Measurements from ENCODE around the gene C14orf132.
"Not testable (repeated sequence)": the region's sequence is repeated elsewhere in the genome, so short reads cannot be mapped to it uniquely, and the experiment has no call there.

The C14orf132 gene

DNA sequence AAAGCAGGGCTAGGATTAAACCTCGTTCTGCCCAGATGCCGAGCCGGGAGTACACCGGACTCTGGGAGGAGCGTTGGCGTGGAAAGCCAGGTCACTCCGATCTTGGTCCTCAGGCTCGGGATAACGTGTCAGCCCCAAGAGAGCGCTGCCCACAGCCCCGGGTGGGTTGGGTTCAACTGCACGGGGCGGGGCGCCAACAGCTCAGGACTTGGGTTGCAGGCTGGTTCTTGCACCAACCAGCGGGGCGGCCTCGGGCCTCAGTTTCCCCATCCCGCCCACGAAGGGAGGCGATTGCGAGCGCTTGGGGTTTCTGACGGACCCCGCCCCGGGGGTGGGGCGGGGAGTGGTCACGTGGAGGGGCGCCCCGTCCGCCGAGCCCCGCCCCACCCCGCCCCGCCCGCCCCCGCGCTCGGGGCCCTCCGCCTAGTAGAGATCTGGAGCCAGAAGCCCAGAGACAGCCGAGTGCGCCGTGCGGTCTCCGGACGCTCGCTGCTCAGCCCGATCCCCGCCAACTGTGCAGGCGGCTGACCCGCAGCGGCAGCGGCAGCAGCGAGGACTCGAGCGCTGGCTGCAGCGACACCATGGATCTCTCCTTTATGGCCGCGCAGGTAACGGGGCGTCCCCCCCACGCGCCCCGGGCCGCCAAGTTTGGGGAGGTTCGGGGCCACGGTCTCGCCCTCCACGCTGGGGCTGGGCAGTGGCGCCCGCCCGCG lies at the start of gene C14orf132:
Gene C14orf132, plus strand, starts transcription at position 443 of the 713 bp plus-strand sequence. Its CDS starts 139 bp downstream, at position 582.
- no peak for DNase-seq (ENCODE audit: low read depth in 2 of 2)

DNA sequence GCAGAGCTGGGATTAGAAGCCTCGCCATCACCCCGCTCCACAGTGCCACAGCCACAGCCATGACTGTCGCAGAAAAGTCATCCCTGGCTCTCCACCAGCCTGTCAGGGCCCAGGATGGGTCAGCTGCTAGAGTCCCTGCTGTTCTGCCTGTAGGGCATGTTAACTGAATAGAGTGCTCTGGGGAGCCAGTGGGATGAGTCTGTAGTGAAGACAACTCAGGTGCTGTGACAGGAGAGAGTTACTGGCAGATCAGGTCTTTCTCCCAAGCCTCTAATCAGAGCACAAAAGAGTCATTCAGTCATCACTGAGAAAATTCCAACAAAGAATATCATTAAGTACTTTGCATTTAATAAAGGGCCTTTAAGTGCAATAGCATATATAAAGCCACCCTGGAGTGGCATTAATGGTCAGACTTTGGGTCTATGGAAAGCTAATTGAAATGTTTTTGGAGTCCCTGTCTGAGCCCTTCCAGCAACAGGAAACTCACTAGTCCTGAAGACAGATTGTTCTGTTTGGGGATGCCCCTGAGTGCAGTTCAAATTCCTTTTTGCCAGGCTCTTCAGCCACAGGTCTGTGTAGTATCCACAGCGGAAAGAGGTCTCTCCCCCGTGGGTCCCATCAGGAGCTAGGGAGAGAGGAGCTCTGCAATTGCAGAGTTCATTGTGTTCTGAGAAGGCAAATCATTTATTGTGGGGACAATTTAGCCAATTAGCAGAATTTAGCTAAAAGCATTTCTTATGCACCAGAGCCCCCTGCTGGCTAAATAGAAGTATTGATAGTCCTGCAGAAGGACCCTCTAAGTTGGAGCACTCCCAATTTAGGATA lies 45.2 kb upstream of the C14orf132 start:
- no peak for DNase-seq (ENCODE audit: low read depth in 2 of 2)

DNA sequence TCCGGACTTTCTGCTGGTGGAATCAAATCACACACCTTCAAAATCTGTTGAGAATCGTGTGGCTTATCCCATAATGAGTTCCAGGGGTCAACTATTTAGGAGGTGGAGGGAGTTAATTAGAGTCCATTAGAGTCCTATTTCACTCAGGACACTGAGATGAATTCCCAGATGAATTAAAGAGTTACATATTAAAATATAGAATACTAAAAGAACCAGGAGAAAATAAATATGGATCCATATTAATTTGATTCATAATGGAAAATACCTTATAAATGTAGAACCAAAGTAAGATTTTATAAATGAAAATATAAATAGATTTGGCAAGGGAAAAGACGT lies 44.6 kb upstream of the C14orf132 start:
- DNase-seq (ENCODE audit: low read depth in 2 of 2), result no peak

DNA sequence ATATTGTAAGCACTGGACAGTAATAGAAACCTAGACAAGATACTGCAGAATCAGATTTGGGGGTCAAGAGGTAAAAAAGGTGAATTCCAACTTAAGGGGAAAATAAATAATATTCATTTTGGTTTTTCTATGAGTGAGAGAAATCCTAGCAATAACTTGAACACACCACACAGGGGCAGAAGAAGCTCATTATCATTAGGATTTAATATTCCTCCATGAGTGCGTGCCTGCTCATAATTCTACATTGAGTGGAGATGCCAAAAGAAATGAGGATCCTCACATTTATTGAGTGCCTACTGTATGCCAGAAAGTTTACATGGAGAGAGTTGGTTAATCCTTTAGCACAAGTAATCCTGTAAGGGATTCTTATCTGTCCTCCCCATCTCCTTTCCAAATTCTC lies 40.5 kb upstream of the C14orf132 start:
- DNase-seq (ENCODE audit: low read depth in 2 of 2), result no peak

DNA sequence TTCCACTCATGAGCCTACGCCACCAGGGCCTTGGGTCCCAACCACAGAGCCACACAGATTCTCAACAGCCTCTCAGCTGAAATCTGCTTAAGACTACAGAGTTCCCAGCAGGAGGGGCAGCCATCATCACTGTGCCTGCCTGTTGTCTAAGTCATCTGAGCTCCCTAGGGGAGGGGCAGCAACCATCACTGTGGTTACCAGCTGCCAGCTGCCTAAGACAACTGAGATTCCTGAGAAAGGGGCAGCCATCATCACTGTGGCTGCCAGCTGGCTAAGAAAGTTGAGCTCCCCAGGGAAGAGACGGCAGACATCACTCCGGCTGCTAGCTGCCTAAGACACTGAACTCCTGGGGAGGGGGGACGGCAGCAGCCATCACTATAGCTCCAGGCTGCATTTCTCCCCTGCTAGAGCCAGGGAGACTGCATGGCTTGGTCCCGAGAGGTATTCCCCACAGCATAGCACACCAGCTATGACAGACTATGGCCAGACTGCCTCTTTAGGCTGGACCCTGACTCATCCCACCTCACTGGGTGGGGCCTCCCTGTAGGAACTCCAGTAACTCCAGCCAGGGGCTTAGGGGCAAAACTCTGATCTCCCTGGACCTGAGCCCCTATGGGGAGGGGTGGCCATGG lies 37.2 kb upstream of the C14orf132 start:
- DNase-seq (ENCODE audit: low read depth in 2 of 2), result no peak

DNA sequence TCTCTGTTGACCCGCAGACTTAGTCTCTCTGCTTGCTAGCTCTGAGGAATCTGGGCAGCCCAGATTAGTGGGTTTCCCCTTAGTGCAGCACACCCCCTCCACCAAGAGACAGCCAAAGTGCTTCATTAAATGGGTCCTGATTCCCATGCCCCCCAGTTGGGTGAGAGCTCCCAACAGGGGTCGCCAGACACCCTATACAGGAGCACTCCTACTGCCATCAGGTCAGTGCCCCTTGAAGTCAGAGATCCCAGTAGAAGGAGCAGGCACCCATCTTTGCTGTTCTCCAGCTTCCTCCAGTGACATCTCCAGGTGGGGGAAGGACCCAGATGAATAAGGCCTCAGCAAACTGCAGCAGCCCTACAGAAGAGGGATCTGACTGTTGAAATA lies 36.7 kb upstream of the C14orf132 start:
- no peak for DNase-seq (ENCODE audit: low read depth in 2 of 2)

DNA sequence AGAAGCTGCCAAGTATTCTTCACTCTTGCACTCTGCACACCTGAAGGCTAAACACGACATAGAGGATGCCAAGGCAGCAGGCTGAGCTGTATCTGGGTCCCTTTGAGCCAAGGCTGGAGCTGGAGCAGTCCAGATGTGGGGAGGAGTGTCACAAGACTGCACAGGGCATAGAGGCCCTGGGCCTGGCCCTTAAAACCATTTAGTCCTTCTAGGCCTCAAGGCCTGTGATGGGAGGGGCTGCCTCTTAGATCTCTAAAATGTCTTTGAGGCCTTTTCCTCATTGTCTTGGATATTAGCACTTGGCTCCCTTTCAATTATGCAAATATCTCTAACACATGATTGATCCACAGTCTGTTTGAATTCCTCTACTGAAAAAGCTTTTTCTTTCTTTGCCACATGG lies 28.0 kb upstream of the C14orf132 start:
- no peak for DNase-seq (ENCODE audit: low read depth in 2 of 2)

DNA sequence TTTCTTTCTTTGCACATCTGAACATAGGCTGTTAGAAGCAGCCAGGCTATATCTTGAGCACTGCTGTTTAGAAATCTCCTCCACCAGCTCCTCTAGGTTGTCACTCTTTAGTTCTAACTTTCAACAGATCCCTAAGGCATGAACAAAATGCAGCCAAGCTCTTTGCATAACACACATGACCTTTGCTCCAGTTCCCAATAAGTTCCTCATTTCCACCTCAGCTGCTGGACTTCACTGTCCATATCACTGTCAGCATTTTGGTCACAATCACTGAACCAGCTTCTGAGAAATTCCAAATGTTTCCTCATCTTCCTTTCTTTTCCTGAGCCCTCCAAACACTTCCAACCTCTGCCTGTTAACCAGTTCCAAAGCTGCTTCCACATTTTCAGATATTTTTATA lies 27.6 kb upstream of the C14orf132 start:
- no peak for DNase-seq (ENCODE audit: low read depth in 2 of 2)

DNA sequence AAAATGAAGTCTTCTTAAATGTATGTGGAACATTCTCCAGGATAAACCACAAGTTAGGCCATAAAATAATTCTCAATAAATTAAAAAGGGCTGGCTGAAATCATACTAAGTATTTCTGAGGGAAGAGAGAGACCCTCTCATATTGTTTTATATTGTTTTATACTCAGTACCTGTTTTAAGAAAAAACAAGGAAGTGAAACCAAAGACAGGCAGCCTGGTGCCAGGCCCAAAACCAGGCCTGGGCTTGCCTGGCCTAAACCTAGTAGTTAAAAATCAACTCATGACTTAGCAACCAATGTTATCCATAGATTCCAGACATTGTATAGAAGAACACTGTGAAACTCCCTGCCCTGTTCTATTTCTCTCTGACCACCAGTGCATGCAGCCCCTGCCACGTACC lies 26.4 kb upstream of the C14orf132 start:
- not testable (repeated sequence) for DNase-seq (ENCODE audit: low read depth in 2 of 2)

DNA sequence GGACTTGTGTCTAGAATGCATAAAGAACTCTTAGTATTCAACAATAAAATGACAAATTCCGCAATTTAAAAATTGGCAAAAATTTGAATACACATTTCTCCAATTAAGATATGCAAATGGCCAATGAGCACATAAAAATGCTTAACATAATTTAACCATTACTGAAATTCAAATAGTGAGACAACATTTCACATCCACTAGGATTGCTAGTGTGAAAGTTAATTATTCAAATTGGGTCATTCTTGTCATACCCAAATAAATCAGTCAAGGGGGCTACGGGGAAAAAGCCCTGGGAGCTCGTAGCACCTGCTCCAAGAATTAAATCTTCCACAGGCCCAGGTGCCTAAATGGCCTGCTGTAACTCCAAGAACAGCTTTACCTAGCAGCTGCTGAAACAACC lies 25.0 kb upstream of the C14orf132 start:
- no peak for DNase-seq (ENCODE audit: low read depth in 2 of 2)

DNA sequence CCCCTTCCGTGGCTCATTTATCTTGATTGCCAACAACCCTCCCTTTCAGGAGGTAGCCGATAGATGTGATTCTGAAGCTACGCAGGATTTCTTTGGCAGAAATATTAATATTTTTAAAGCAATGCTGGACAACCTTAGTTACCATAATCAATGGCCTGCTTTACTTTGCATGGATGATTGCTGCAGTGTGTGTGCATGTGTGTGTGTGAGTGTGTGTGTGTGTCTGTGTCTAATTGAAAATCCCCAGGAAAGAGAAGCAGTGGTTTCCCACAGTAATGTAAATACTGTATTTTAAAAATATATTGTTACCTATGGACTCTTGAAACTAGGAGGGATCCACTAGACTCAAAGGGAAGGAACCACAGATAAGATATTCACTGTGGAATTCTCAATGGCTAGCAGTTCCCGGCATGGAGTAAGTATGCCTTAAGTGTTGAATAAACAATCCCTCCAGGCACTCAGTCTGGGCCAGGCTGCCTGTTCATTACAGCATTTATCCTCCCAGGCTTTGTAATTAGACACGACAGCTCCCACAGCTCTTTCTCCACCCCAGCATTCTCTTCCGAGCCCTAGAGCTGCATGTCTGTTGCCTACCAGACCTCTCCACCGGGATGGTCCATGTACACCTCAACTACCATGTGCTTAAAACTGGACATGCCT lies 22.5 kb upstream of the C14orf132 start:
- DNase-seq (ENCODE audit: low read depth in 2 of 2), result no peak

DNA sequence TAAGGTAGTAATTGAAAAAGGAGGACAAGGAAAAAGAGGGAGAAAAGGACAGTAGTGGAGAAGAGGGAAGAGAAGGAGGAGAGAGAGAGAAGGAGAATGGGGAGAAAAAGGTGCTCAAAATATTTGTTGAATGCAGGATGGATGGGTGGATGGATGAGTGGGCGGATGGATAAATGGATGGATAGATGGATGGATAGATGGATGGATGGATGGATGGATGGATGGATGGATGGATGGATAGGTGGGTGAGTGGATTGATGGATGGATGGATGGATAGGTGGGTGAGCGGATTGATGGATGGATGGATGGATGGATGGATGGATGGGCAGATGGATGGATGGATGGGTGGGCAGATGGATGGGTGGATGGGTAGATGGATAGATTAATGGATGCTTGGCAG lies 21.3 kb upstream of the C14orf132 start:
- no peak for DNase-seq (ENCODE audit: low read depth in 2 of 2)

DNA sequence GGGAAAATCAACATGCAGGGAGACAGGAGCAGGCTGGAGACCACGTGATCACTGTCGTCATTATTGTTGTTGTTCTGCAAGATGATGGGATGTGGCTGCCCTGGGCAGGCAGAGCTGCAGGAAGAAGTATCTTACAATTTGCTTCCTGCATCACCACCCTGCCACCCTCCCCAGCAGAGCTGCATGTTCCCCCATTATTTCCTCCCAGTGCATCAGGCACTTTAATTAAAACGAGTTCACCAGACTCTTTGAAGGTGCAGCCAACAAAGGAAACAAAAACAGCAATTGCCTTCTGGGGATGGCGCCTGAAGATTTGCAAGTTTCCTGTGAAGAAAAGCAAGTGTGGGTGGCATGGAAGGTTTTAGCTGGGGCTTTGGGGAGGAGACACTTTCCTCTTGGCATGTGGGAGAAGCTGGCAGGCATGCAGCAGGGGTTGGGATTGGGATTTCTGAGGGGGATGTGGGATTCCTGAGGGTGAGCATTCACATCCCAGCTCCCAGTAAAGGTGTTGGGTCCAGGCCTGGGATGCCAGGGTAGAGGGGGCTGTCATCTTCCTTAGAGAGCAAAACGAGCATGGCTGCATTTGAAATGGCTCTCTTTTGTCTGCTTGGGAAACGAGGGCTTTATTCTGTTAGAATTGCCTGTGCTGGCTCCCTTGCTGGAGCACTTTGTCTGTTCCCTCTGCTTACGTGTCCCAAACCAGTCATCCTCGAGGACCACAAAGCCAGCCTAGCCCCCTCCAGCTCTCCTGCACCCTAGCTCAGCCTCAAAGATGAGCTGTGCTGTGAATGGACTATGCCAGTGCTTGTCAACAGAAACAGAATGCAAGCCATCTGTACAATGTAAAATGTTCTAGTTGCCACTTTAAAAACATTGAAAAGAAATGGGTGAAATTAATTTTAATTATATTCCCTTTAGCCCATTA lies 11.5 kb upstream of the C14orf132 start:
- no peak for DNase-seq (ENCODE audit: low read depth in 2 of 2)

DNA sequence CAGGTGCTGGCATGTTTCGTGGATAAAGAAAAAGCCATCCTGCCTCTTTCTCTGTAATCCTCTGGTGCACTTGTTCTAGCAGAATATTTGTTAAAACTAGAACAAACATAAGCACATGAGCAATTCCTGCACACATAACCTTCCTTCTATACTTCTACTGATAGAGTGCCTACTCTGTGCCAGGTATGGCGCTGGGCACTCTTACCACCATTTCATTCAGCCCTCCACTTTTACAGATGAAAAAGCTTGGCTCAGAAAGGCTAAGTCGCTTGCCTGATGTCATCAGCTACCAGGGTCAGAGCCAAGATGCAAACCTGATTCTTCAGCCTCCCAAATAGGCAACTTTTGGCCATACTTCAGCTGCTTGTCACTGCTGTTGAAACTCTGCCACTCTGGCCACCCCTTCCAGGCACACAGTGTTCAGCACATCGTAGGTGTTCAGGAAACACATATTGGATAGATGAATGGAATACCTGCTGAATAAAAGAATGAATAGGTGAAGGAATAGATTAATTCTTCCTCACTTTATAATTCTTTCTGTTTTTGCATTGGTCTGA lies 10.0 kb upstream of the C14orf132 start:
- DNase-seq (ENCODE audit: low read depth in 2 of 2), result no peak

DNA sequence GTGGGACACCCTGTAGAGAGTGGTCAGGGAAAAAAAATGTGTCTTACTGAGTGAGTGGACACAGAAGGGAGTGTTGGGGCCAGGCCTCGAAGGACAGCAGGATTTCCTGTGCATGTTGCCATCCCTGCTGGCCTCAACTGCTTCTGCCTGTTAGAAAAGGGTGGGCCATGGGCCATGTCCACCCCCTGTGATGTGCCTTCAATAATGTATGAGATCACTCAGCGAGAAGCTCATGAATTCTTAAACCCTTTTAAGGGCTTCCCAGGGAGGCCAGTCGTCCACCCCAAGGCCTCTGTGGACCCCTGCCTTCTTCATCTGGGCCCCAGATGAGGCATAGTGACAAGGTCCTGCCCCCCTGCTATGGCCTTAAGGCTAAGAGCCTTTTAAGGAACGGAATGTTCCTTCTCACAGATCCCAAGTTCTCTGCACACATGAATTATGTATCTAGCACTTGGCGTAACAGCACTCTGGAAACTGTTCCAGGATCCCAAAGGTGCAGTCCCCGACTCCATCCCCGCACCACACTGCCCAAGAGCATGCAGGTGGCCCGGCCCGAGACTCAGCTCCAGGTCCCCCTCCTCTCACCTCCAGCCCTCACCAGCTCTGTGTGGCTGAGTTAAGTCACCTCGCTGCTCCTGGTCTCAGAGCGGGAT lies 8.9 kb upstream of the C14orf132 start:
- no peak for DNase-seq (ENCODE audit: low read depth in 2 of 2)

DNA sequence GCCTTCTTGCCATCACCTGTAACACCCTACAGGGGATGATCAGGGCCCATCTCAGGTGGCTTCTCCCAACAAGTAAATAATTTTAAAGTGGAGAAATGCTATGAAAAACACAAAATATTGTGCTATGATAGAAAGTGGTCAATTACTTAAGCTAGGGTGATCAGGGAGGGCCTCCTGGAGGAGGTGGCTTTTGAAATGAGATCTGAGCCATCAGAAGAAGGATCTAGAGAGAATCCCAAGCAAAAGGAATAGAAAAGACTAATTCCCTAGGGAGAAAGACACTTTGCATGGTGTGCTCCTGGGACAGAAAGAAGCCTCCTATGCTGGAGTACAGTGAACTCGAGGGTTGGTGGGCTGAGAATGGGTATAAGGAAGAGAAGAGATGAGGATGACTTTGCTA lies 7.5 kb upstream of the C14orf132 start:
- no peak for DNase-seq (ENCODE audit: low read depth in 2 of 2)

DNA sequence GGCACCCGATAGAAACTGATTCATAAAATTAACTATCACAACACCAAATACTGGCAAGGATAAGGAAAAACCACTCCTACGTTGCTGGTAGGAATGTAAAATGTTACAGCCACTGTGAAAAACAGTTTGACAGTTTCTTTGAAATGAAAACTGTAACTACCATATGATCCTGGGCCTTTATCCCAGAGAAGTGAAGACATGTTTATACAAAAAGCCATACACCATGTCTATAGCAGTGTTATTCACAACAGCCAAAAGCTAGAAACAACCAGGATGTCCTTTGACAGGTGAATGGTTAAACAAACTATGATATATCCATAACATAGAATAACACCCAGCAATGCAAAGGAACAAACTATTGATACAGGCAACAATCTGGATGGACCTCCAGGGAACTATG lies 3.7 kb upstream of the C14orf132 start:
- DNase-seq (ENCODE audit: low read depth in 2 of 2), result no peak

DNA sequence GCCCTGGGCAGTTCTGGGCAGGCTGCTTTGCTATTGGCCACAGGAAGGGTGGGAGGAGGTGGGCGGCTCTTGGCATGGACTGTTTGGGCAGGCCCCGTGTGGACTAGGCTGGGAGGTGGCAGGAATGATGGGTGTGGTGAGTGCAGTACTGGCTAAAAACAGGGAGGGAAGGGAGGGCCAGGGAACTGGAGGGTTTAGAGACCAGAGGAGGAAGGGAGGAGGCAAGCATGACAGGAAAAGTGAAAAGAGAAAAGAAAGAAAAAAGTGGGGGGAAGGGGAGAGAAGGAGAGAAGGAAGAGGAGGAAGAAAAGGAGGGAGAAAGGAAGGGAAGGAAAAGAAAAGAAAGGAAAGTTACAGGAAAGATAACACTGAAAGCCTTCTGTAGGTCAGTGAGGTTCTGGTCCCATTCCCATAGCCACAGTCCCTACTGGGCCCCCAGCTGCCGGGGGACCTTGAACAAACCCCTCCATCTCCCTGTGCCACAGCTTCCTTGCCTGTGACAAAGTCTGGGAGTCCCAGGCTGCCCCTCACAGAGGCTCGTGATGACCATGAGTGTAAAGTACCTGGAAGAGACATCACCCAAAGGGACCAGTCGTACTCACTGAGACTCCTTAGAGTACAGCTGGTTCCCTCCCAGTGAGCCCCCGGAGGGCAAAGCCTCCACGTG lies 1.1 kb upstream of the C14orf132 start:
- DNase-seq (ENCODE audit: low read depth in 2 of 2), result no peak

DNA sequence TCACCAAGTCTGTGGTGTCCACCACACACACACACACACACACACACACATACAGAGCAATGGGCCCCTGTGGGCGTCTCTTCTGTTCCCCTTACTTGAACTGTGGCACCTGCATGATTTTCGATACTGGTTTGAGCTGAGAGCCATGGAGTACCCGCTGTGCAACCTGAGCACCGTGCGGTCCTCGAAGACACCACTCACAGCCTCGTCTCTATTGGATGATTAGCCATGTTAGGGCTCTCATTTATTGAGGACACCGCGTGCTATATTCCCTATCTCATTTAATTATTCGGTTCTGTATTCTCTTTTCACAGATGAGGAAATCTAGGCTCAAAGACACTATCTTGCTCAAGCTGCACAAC lies 623 bp upstream of the C14orf132 start:
- no peak for DNase-seq (ENCODE audit: low read depth in 2 of 2)

Data from stimulated activated CD8-positive, alpha-beta memory T cell treated with anti-CD3 and anti-CD28 coated beads, Interleukin-7, amount 100 ng/mL, for 1 hour (primary cell).